DND-41 (cell line): ENCODE data around the gene GPR68.

Experiments
- EZH2 ChIP-seq: IDR thresholded peaks from 3 replicates; pipeline ENCODE4 v1.6.1; 2012; ENCODE audit warnings: borderline replicate concordance, low read depth, mild to moderate bottlenecking, moderate library complexity, low read length, inconsistent platforms; ENCODE audit not compliant: severe bottlenecking
- TF ChIP-seq, protein P1 (sequence below): IDR thresholded peaks from 2 replicates; pipeline ENCODE4 v1.5.1; 2012; ENCODE audit warnings: borderline replicate concordance, low read length, moderate library complexity, mild to moderate bottlenecking; ENCODE audit not compliant: poor library complexity, severe bottlenecking; ENCODE audit errors: extremely low read depth

DNA sequence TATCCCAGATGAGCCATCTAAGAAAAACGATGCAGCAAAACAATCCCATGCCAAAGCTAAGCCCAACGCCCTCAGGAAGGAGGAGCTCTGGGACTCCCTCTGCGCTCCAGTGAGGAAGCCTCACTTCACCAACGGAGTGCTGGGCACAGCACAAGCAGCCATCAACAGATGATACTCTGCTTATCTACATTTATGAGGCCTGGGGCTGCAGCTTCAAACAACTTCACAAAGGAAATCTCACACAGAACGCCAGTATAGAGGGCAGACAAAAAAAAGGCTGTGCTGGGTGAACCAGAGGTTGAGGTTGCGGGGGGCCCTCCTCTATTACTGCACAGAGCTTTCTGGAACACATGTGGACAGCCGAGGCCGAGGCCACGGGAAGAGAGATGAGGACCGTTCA is 34.9 kb upstream of the GPR68 start:
- TF ChIP-seq, protein P1, sequence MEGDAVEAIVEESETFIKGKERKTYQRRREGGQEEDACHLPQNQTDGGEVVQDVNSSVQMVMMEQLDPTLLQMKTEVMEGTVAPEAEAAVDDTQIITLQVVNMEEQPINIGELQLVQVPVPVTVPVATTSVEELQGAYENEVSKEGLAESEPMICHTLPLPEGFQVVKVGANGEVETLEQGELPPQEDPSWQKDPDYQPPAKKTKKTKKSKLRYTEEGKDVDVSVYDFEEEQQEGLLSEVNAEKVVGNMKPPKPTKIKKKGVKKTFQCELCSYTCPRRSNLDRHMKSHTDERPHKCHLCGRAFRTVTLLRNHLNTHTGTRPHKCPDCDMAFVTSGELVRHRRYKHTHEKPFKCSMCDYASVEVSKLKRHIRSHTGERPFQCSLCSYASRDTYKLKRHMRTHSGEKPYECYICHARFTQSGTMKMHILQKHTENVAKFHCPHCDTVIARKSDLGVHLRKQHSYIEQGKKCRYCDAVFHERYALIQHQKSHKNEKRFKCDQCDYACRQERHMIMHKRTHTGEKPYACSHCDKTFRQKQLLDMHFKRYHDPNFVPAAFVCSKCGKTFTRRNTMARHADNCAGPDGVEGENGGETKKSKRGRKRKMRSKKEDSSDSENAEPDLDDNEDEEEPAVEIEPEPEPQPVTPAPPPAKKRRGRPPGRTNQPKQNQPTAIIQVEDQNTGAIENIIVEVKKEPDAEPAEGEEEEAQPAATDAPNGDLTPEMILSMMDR, result no peak
- no peak for TF ChIP-seq EZH2
